OCI-LY3 (cell line): ENCODE measurements around the gene GPR155.
"Not testable (repeated sequence)": the region's sequence is repeated elsewhere in the genome, so short reads cannot be mapped to it uniquely, and the experiment has no call there.

Source experiments
- CTCF ChIP-seq: fragments of 200-600, 300-600 bp; sonication (generic); IDR thresholded peaks from 2 replicates; pipeline ENCODE4 v1.5.1; 2014; ENCODE audit warnings: antibody characterized with exemption, low read length, low read depth
- EZH2phosphoT487 ChIP-seq: fragments of 200-600 bp; shearing (Covaris generic); IDR thresholded peaks from 2 replicates; pipeline ENCODE4 v1.6.1; 2018; ENCODE audit warnings: antibody characterized with exemption, mixed run types, low read depth

GRCh38 chr2:174410039-174410438 lies 76.8 kb downstream of the GPR155 start:
- TF ChIP-seq CTCF, EZH2phosphoT487: not testable (repeated sequence)
